Neural cell (in vitro differentiated cells): ENCODE measurements around the gene TBC1D2.

Experiments
- CTCF ChIP-seq: fragments of 450-650 bp; IDR thresholded peaks from 2 replicates; pipeline ENCODE4 v1.5.1; 2014; ENCODE audit warnings: antibody characterized with exemption, mild to moderate bottlenecking, moderate library complexity; ENCODE audit not compliant: poor library complexity, severe bottlenecking
- EP300 ChIP-seq: fragments of 450-650 bp; conservative IDR thresholded peaks from 2 replicates; pipeline ENCODE4 v1.6.1; 2014; ENCODE audit warnings: antibody characterized with exemption, mild to moderate bottlenecking, moderate library complexity; ENCODE audit not compliant: poor library complexity, severe bottlenecking
- EZH2 ChIP-seq: fragments of 200-600, 300-800 bp; shearing (Covaris generic), sonication (generic); IDR thresholded peaks from 2 replicates; pipeline ENCODE4 v1.6.1; 2014; ENCODE audit warnings: antibody characterized with exemption, low read length, borderline replicate concordance, mild to moderate bottlenecking; ENCODE audit not compliant: insufficient read depth, poor library complexity, severe bottlenecking
- MXI1 ChIP-seq: fragments of 450-650 bp; conservative IDR thresholded peaks from 2 replicates; pipeline ENCODE4 v1.6.1; 2014; ENCODE audit warnings: antibody characterized with exemption, mild to moderate bottlenecking; ENCODE audit not compliant: poor library complexity, severe bottlenecking
- POLR2AphosphoS5 ChIP-seq: IDR thresholded peaks from 2 replicates; pipeline ENCODE4 v1.6.1; 2012
- RAD21 ChIP-seq: fragments of 450-650 bp; conservative IDR thresholded peaks from 2 replicates; pipeline ENCODE4 v1.6.1; 2014; ENCODE audit warnings: antibody characterized with exemption, mild to moderate bottlenecking, moderate library complexity
- REST ChIP-seq: IDR thresholded peaks from 2 replicates; pipeline ENCODE4 v1.6.1; 2012; ENCODE audit warnings: borderline replicate concordance
- SMC3 ChIP-seq: fragments of 450-650 bp; conservative IDR thresholded peaks from 2 replicates; pipeline ENCODE4 v1.6.1; 2014; ENCODE audit warnings: antibody characterized with exemption, mild to moderate bottlenecking, moderate library complexity; ENCODE audit not compliant: poor library complexity
- TAF1 ChIP-seq: IDR thresholded peaks from 2 replicates; pipeline ENCODE4 v1.6.1; 2012; ENCODE audit warnings: low read depth

GRCh38 chr9:98275159-98275558, 19.7 kb upstream of the TBC1D2 start:
- TF ChIP-seq EZH2 (no peak), CTCF (no peak), EP300 (no peak), RAD21 (no peak), REST (no peak), TAF1 (no peak), MXI1 (no peak), POLR2AphosphoS5 (no peak), SMC3 (no peak)
